Neural progenitor cell (in vitro differentiated cells): Measurements from ENCODE around the gene TCF7L1. TPM values are rescaled to one million over a fixed set of nuclear protein-coding genes. Genes with fewer than 3 reads are reported as not detected.

Experiments used
- DNase-seq: peaks from one replicate; pipeline ENCODE4 v3.0.0-alpha.2; 2016; ENCODE audit warnings: low spot score
- H2AFZ ChIP-seq: fragments of 200-600 bp; sonication (generic); replicated peaks from 2 replicates; pipeline ENCODE4 v1.6.1; 2016; ENCODE audit warnings: antibody characterized with exemption
- H3F3A ChIP-seq: fragments of 200-600 bp; sonication (generic); 2 replicates; pipeline ENCODE4 v1.6.1; 2016; ENCODE audit warnings: antibody characterized with exemption, low read depth
- H3K27ac ChIP-seq: fragments of 200-600 bp; sonication (generic); 2 replicates; pipeline ENCODE4 v1.5.1; 2016; ENCODE audit warnings: mild to moderate bottlenecking
- H3K27me3 ChIP-seq: fragments of 200-600 bp; sonication (generic); 2 replicates; pipeline ENCODE4 v1.6.1; 2016; ENCODE audit warnings: mild to moderate bottlenecking, moderate library complexity
- H3K36me3 ChIP-seq: fragments of 200-600 bp; sonication (generic); 2 replicates; pipeline ENCODE4 v1.5.1; 2016
- H3K4me1 ChIP-seq: fragments of 200-600 bp; sonication (generic); 2 replicates; pipeline ENCODE4 v1.6.1; 2016; ENCODE audit warnings: mixed run types
- H3K4me2 ChIP-seq: fragments of 200-600 bp; sonication (generic); 2 replicates; pipeline ENCODE4 v1.6.1; 2016
- H3K4me3 ChIP-seq: fragments of 200-600 bp; sonication (generic); 2 replicates; pipeline ENCODE4 v1.5.1; 2016
- H3K79me2 ChIP-seq: fragments of 200-600 bp; sonication (generic); 2 replicates; pipeline ENCODE4 v1.6.1; 2016; ENCODE audit warnings: low read depth
- H3K9ac ChIP-seq: fragments of 200-600 bp; sonication (generic); 2 replicates; pipeline ENCODE4 v1.6.1; 2016
- H3K9me3 ChIP-seq: fragments of 200-600 bp; sonication (generic); 2 replicates; pipeline ENCODE4 v1.5.1; 2016; ENCODE audit warnings: low read depth
- H4K20me1 ChIP-seq: fragments of 200-600 bp; sonication (generic); 2 replicates; pipeline ENCODE4 v1.6.1; 2016; ENCODE audit warnings: low read depth
- H3K27ac Mint-ChIP-seq: 3 replicates; pipeline ENCODE4 v1.8.0; 2021; ENCODE audit warnings: mixed read lengths
- H3K27me3 Mint-ChIP-seq: 2 replicates; pipeline ENCODE4 v1.8.0; 2022; ENCODE audit warnings: low read depth, mild to moderate bottlenecking, inconsistent platforms, moderate library complexity, mixed read lengths; ENCODE audit not compliant: insufficient read depth
- H3K36me3 Mint-ChIP-seq: 3 replicates; pipeline ENCODE4 v1.8.0; 2021; ENCODE audit warnings: mixed read lengths
- H3K4me1 Mint-ChIP-seq: 3 replicates; pipeline ENCODE4 v1.8.0; 2021; ENCODE audit warnings: mixed read lengths
- H3K4me3 Mint-ChIP-seq: 3 replicates; pipeline ENCODE4 v1.8.0; 2021; ENCODE audit warnings: mild to moderate bottlenecking, moderate library complexity, mixed read lengths
- H3K9me3 Mint-ChIP-seq: 3 replicates; pipeline ENCODE4 v1.8.0; 2020; ENCODE audit warnings: mixed read lengths
- EZH2 ChIP-seq: fragments of 200-600 bp; sonication (generic); IDR thresholded peaks from 2 replicates; pipeline ENCODE4 v1.6.1; 2017; ENCODE audit warnings: antibody characterized with exemption, mild to moderate bottlenecking, moderate library complexity
- EZH2phosphoT487 ChIP-seq: fragments of 200-600 bp; sonication (generic); IDR thresholded peaks from 2 replicates; pipeline ENCODE4 v1.6.1; 2017; ENCODE audit warnings: antibody characterized with exemption
- total RNA-seq: library from RNA; depleted of rRNA; stranded (reverse); fragments of >200 nt; gene quantifications from 2 replicates; pipeline ENCODE4 v1.2.3, GENCODE V29; 2015; ENCODE audit warnings: low replicate concordance
- TF ChIP-seq, protein P1 (sequence below): fragments of 200-600 bp; sonication (generic); IDR thresholded peaks from 2 replicates; pipeline ENCODE4 v1.5.1; 2017; ENCODE audit warnings: antibody characterized with exemption, mild to moderate bottlenecking

The TCF7L1 gene
- total RNA-seq, 1 donor from 2014 or later, result 1.0 TPM

GRCh38 chr2:85240055-85240454, 106.9 kb downstream of the TCF7L1 start:
- Histone ChIP-seq H4K20me1 (peaks cover 3% of the 10 kb centered on the region), H3K36me3 (no peaks in the 10 kb centered on the region), H3K4me3 (no peak overlapping the region), H3K9me3 (no peaks in the 10 kb centered on the region), H3K4me2 (no peak overlapping the region), H2AFZ (no peak overlapping the region), H3K27me3 (no peaks in the 10 kb centered on the region), H3K9ac (no peak overlapping the region), H3K27ac (no peak overlapping the region), H3K79me2 (peaks cover 26% of the 10 kb centered on the region), H3K4me1 (peaks cover 54% of the 10 kb centered on the region), H3F3A (peaks cover 41% of the 10 kb centered on the region)
- Mint-ChIP-seq H3K4me1 (peaks cover 63% of the 10 kb centered on the region), H3K36me3 (peaks cover 19% of the 10 kb centered on the region), H3K27ac (no peak overlapping the region), H3K4me3 (no peak overlapping the region), H3K27me3 (peaks cover 11% of the 10 kb centered on the region), H3K9me3 (no peaks in the 10 kb centered on the region)
- DNase-seq, result no peak
- no peak for TF ChIP-seq EZH2
- TF ChIP-seq, protein P1, sequence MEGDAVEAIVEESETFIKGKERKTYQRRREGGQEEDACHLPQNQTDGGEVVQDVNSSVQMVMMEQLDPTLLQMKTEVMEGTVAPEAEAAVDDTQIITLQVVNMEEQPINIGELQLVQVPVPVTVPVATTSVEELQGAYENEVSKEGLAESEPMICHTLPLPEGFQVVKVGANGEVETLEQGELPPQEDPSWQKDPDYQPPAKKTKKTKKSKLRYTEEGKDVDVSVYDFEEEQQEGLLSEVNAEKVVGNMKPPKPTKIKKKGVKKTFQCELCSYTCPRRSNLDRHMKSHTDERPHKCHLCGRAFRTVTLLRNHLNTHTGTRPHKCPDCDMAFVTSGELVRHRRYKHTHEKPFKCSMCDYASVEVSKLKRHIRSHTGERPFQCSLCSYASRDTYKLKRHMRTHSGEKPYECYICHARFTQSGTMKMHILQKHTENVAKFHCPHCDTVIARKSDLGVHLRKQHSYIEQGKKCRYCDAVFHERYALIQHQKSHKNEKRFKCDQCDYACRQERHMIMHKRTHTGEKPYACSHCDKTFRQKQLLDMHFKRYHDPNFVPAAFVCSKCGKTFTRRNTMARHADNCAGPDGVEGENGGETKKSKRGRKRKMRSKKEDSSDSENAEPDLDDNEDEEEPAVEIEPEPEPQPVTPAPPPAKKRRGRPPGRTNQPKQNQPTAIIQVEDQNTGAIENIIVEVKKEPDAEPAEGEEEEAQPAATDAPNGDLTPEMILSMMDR, result no peak
- TF ChIP-seq EZH2phosphoT487, result no peak

GRCh38 chr2:85242321-85242720, 109.1 kb downstream of the TCF7L1 start:
- peaks cover 6% of the 10 kb centered on the region for H3K27me3 Mint-ChIP-seq
- H3K27ac ChIP-seq, result no peak overlapping the region
- no peaks in the 10 kb centered on the region for H3K27me3 ChIP-seq
- H3K4me1 ChIP-seq, result peaks cover 42% of the 10 kb centered on the region
- no peak overlapping the region for H3K4me3 ChIP-seq
- no peak overlapping the region for H3K4me3 Mint-ChIP-seq
- H2AFZ ChIP-seq, result no peak overlapping the region
- H3K27ac Mint-ChIP-seq, result no peak overlapping the region
- H3K4me1 Mint-ChIP-seq, result peaks cover 55% of the 10 kb centered on the region
- H3K9me3 Mint-ChIP-seq, result no peaks in the 10 kb centered on the region
- peaks cover 16% of the 10 kb centered on the region for H3K36me3 Mint-ChIP-seq
- no peaks in the 10 kb centered on the region for H4K20me1 ChIP-seq
- TF ChIP-seq EZH2phosphoT487 (no peak), EZH2 (no peak)
- TF ChIP-seq, protein P1, result no peak
- H3F3A ChIP-seq, result peaks cover 23% of the 10 kb centered on the region
- H3K9ac ChIP-seq, result no peak overlapping the region
- peaks cover 27% of the 10 kb centered on the region for H3K79me2 ChIP-seq
- no peak overlapping the region for H3K4me2 ChIP-seq
- H3K36me3 ChIP-seq, result no peaks in the 10 kb centered on the region
- DNase-seq, result no peak
- H3K9me3 ChIP-seq, result no peaks in the 10 kb centered on the region

- Histone ChIP-seq H3K79me2 (peaks cover 35% of the 10 kb centered on the region), H3K36me3 (no peaks in the 10 kb centered on the region), H2AFZ (no peak overlapping the region), H3K9ac (no peak overlapping the region), H3K27me3 (no peaks in the 10 kb centered on the region), H3F3A (peaks cover 16% of the 10 kb centered on the region), H3K4me1 (peaks cover 43% of the 10 kb centered on the region), H3K27ac (no peak overlapping the region), H3K4me3 (no peak overlapping the region), H3K4me2 (peak overlapping the region; percentile 10), H3K9me3 (no peaks in the 10 kb centered on the region), H4K20me1 (no peaks in the 10 kb centered on the region)
- peak; percentile 80 for DNase-seq
- no peaks in the 10 kb centered on the region for H3K9me3 Mint-ChIP-seq
- peaks cover 15% of the 10 kb centered on the region for H3K36me3 Mint-ChIP-seq
- no peak overlapping the region for H3K27ac Mint-ChIP-seq
- no peak overlapping the region for H3K4me3 Mint-ChIP-seq
- peaks cover 4% of the 10 kb centered on the region for H3K27me3 Mint-ChIP-seq
- H3K4me1 Mint-ChIP-seq, result peaks cover 55% of the 10 kb centered on the region
- TF ChIP-seq EZH2 (no peak), EZH2phosphoT487 (no peak)
- TF ChIP-seq, protein P1, result peak; percentile 65
Observed at GRCh38 chr2:85243101-85244072, 110.2 kb downstream of the TCF7L1 start.
